ENCODE data around the gene TEAD1.

Gene TEAD1

DNA sequence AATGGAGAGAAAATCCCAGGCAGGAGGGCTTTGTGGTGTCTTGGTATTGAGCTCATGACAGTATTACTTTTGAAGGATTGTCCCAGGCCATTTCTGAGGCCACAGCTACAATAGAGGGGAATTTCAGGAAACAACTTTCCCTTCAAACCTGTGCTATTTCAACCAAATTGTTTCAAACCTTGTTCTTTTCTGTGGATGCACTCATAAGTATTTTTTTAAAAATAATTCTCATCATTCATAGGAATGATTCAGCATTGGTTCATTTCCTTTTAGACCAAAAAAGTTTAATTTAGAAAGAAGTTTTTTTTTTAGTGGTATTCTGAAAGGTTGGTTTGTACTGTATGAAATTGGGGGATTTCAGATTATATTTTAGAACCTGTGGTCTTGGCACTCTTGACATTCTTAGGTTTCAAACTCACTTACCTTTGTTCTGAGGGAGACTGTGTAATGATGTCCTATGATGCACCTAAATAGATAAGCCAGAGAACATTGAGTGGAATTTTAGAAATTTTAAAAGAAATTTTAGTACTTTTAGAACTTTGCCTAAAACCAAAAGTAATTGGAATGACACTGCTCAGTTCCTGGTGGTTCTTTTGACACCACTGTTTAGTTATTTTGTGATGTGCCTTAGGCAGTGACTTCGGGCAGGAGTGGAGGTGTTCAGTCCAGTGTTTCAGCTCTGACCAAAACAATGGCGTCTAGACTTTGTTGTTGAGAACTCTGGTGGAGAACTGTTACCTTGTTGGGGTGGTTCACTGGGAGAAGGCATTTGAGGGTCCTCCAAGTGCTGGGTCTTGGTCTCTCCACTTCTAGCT lies 12.2 kb downstream of the TEAD1 start:
- no peak for DNase-seq (ENCODE audit: low spot score)

DNA sequence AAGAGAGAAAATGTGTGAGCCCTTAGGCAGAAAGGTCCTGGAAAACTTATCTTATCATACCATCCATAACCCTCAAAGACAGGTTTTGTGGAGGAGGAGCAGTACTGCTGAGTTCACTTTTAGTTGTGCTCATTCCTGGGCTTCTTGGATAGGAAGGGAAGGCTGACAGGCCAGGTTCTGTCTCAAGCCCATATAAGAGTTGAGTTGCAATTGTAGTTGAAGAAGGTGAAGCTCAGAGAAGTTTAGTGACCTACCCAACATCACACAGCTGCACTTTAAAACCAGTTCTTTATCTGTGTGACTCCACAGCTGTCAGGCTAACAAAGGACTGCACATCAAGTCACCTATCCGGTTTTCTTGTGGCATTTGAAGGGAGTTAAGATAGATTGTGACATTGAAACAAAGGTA lies 13.0 kb downstream of the TEAD1 start:
- DNase-seq (ENCODE audit: low spot score): no peak

DNA sequence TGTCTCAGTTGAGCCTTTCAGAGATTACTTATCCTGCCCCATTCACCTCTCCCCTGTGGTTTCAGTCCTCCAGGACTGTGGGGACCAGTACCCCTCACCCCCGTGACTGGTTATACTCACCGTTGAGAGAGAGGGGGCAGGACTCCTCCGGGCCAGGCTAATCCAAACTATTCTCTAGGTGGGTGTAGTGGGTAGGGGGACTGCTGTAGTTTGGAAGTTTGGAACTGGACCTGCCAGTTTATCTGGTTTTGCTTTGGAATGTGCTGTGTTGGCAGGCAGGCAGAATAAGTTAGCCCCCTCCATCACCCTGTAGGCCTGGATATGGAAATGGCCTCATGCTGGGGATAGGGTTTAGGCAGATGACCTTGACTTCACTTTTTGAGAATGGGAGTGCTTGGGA lies 13.5 kb downstream of the TEAD1 start:
- DNase-seq (ENCODE audit: low spot score): no peak

DNA sequence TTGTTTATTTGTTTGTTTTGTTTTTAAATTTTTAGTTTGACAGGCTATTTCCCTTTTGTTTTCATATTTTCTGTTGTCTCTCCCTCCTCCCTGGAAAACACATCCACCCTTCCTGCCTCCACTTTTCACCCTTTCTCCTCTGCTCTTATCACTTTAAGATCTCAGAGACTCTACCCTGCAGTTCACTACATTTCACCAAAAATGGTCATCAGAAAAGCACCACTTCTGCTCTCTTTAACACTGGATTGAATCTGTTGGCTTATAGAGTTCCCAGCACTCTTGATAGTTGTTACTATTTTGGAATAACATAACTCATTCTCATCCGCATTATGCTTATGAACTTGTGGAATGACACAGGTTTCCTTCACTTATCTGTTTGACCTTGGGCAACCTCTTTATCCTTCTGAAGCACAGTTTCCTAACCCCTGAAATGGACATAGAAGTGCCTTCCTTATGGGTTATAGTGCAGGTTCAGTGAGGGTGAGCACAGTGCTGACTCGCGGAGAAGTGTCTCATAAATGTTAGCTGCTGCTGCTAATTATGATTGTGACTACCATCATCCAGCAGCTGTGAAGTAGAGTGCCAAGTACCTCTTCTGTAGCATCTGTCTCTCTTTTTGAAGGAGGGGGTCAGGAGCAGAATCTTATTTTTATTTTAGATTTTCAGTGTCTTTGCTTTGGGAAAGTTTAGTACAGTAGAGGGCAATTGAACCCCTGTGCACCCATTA lies 15.0 kb downstream of the TEAD1 start:
- no peak for DNase-seq (ENCODE audit: low spot score)

DNA sequence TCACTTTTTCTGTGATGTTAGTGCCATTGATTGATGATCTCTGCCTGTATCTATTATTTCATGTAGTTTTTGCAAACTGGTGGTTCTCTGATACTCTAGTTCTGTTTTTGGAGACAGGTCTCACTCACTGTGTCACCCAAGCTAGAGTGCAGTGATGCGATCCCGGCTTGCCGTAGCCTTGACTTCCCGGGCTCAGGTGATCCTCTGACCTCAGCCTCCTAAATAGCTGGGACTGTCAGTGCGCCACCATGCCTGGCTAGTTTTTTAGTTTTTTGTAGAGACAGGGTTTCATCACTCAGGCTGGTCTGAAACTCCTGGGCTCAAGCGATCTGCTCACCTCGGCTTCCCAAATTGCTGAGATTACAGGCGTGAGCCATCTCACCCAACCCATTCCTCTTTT lies 16.4 kb downstream of the TEAD1 start:
- no peak for DNase-seq (ENCODE audit: low spot score)

DNA sequence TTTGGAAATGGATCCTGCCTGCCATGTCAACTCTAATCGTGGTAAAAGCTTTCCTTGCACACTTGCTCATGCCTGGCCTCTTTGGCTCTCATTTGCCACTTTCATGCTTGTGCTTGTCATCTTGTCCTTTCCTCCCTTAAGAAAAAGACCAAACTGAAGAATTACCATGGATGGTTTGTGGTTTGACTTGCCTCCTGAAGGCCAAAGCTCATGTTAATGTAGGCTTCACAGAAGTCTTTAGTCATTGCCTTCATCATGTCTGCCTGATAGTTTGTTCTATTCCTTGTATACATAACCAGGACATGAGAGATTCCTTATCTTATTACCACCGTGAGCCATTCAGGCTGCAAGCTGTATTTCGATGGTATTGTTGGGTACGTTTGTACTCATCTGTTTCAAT lies 17.3 kb downstream of the TEAD1 start:
- DNase-seq (ENCODE audit: low spot score): no peak

DNA sequence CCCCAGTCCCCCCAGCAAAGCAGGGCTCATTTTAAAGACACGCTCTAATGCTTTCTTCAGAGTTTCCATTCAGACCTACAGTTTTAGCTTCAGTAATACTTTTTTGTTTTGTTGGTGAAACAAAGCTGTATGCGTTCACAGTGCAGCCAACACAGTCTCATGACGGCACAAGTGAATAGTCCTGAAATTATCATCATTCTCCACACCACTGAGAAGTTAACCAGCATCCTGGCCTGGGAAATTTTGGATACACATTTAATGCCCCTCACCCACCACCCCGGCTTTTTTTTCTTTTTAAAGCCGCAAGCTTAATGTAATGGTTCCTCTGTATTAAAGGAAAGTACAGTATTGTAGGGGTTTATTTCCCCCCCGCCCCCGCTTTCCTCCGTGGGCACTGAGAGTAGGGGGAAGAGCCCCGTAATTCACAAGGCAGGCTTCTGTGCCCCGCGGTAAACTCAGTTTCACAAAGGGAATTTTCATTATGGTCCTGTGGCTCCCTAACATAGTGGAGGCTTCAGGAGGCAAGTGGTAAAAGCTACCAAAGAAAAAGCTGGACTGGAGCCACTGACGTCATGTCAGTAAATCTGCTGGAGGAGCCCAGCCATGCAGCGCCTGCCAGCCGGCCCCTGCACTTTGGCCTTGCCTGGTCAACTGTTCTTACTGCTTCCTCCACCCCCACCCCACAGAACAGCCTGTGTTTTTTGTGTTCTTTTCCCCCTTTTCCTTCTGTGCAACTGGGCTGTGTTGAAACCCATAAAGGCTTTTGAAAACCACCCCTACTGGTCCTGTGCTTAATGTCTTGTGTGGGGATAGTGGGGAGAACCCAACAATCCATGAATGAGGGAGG lies 18.2 kb downstream of the TEAD1 start:
- peak; percentile 81 for DNase-seq (ENCODE audit: low spot score)

DNA sequence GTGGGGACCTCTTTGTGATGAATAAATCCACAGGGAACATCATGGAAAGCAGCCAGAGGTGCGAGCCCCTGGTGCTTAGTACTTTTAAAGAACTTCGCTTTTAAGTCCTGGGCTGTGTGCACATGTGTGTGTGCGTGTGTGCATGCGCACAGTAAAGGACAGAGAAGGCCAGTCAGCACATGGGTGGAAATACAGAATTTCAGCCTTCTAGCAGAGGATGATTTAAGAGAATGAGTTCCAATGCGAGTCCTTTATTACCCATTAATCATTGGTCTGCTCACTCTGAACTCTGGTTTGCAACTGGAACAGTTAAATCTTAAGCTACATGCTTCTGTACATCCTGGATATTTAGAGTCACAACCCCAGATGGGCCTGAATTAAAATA lies 18.9 kb downstream of the TEAD1 start:
- DNase-seq (ENCODE audit: low spot score): no peak

DNA sequence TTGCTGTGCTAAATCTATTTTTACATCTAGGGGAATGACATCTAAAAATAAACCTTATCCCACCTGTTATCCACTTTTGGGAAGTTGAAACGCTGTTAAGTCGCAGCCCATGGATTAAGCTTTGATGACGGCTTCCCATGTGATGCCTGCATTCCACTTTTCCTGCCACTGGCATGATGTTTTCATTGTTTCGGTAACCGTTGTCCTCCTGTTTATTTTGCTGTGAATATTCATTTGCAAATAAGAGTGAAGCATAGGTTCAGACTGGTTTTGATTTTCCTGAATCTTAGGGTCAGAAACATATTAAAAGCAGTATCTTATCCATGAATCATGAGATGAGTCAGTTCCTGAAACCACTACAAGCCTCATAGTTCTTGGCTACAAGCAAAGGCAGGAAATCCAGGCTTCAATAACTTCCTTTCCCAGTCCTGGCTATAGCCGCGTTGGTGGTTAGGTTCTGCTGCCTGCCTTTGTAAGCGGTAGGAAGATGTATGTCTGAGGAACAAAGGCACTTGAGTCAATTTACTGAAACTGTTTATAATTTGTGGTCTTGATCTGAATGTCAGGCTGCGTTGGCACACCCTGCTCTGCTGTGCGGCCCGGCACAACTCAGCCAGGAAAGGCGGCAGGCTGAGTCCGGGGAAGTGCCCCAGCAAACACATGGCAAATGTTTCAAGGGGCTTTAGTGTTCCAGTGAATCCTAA lies 19.4 kb downstream of the TEAD1 start:
- DNase-seq (ENCODE audit: low spot score): peak; percentile 88

DNA sequence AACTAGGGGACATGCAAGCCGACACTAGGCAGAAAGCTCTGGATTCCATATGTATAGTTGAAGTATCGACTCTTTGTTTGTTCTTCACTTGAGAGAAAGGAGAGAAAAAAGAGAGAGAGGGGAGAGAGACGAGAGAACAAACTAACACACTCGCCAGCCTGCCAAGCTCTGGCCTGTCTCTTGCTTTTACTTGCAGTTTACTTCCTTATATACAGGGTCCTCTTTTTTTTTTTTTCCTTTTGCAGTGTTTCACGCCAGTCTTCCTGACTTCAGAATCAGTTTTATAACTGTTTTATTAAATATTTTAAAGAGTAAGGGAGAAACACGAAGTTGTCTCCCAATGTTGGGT lies 19.9 kb downstream of the TEAD1 start:
- DNase-seq (ENCODE audit: low spot score): no peak

DNA sequence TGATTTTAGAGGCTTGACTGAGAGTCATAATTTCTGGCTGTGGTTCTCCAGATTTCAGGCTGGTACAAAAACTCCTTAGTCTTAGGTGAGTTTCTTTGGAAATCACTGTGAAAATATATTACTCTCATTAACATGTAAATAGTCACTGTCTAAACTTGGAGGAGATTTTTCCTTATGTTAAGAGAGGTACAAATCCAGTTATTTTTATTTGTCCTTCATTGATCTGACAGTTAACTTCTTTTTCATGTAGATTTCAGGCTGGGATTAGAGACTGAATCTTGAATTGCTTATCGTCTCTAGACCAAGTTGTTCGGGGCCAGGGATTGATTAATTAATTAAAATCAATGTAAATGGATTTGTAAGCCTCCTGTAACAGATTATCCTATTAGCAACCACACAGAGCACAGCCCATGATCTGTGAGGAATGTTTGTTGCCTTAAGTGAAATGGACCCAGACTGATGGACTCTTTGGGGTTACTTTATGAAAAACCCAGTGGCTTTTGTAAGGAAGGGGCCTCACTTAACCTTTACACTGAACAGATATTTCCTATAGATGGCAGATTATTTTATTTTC lies 21.1 kb downstream of the TEAD1 start:
- DNase-seq (ENCODE audit: low spot score): no peak

DNA sequence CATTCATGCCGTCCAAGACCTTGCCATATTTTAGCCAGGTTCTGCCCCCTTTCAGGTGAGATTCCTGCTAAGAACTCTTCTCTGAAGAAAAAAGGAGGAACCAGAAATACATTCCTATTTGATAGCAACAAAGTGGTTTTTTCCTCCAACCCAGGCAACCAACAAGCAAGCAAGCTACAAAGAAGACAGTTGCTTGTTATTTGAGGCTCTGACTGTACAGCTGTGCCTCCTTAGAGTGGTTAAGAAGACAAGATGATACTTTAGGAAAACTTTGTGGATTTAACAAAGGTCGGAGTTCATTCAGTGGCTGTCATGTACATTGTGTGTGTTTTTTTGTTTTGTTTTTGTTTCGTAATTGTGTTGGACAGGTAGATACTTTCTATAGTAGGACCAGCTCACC lies 21.7 kb downstream of the TEAD1 start:
- no peak for DNase-seq (ENCODE audit: low spot score)

DNA sequence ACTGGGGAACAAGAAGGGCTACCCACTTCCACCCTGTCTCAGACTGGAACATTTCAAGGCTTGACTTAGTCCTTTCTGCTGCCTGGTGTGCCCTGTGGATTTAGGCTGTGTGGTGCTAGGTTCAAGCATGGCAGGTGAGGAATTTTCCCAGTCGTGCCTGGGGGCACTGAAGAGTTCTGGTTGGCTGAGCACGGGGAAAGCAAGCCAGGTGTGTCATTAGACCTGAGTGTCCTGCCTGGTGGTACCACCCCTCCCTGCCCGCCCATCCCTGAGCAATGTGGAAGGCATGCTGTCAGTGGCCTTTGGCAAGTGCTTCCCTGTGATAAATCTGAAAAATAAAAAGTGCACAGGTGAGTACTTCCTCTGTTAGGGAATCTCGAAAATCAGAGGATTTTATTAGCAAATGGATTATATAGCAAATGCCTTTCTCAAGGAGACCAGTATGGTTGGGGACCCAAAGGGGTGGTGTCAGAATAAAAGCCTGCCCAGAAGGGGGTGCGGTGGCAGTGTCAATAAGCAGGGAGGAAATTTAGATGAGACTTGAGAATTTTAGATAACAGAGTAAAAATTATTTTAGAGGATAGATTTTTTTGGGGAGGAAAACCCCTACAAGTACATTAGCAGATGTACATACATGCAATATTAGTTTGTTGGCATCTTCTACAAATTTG lies 22.8 kb downstream of the TEAD1 start:
- DNase-seq (ENCODE audit: low spot score): no peak

DNA sequence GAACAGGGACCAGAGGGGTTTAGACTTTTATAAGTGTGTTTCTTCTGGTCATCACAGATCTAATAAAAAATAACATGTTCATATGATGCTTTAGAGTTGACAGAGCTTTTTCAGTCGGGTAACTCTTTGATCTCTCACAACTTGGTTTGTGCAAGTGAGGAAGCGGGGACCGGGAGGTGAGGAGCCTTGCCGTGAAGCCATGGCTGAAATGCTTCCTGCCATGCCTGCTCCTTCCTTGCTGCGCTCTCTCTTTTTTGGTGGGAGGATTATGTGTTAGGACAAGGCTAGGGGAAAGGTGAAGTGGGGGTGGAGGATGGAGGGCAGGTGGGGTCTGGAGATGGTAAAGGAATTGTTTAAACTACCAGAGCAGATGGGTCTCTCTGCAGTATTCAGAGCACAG lies 23.8 kb downstream of the TEAD1 start:
- DNase-seq (ENCODE audit: low spot score): no peak

DNA sequence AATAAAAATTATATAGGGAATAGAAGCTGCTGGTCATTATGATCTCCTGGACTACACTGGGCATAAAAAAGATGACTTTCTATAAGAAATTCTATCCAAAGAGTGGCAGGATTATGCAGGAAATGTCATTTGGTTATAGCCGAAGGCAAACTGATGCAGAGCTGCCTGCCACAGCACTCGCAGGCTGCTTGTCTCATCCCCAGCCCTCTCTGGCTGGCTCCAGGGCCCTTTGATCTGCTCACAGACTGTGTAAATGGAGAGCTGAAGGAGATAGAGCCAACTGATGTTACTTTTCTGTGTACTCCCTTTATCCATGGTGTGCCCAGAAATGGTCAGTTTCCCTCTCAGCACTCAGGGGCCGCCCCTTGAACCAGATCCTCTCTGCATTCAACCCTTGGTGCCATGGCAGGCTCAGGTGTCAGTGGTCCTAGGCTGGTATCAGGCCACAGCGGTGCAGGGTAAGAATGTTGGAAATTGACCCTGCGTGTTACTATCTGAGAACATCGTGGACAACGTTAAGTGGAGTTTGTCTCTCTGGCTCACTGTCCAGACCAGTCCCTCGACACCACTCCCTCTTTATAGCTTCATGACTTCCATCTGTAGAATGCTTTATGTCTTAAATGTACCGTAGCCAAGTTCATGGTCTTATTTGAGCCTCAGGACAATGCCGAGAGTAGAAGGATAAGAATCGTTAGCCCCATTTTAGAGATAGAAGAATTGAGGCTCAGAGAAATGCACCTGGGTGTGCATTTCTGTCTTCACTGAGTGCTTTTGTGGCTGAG lies 27.8 kb downstream of the TEAD1 start:
- DNase-seq (ENCODE audit: low spot score): no peak

DNA sequence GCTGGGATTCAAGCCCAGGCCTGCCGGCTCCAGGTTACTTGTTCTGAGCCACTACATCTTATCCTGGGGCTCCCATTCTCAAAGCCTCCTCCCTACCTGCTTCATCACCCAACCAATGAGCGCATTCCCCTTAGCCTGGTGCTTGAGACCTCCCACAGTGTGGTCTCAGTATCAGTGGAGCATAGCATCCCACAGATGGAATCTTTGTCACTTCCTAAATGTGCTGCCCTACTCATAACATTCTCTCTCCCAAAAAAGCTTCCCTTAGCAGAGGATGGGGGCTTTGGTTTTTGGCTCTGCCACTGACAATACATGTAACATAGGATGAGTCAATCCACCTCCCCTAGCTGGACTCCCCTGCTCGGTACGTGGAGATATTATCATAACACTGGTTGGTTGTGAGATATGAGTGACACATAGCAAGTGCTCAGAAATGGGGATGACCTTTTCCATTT lies 28.8 kb downstream of the TEAD1 start:
- DNase-seq (ENCODE audit: low spot score): no peak

DNA sequence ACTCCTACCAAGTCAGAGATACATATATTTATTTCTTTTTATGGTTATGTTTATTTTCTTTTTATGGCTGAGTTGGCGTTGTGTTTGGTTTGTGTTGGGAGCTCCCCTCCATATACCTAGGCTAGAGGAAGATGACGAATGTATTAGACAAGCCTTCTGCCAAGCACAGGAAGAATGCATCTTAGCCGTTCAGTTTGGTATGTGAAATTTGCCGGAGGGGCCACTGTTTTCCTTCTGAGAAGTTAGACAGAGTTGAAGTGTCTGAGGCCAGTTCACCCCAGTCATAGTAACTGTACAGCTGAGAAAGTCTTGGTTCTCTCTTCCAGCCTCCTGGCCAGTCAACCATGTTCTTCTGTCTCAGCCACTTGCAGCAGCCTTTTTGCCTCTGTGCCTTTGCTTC lies 29.8 kb downstream of the TEAD1 start:
- no peak for DNase-seq (ENCODE audit: low spot score)

DNA sequence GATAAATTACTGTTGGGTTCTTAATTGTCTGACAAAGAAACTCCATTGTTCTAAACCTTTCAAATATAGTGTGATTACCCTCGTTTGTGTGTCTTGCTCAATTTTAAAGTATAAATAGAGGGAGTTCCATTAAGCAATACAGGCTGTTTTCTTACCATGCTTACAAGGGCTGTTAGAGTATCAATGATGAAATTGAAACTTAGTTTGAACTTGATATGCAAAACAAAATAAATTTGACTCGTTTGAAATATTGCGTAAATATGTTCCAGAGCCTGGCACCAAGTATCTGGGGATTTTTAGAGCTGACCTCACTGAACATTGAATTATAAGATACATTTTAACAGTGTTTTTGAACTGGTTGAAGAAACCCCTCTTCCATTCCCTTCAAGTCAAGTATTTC lies 31.7 kb downstream of the TEAD1 start:
- no peak for DNase-seq (ENCODE audit: low spot score)

DNA sequence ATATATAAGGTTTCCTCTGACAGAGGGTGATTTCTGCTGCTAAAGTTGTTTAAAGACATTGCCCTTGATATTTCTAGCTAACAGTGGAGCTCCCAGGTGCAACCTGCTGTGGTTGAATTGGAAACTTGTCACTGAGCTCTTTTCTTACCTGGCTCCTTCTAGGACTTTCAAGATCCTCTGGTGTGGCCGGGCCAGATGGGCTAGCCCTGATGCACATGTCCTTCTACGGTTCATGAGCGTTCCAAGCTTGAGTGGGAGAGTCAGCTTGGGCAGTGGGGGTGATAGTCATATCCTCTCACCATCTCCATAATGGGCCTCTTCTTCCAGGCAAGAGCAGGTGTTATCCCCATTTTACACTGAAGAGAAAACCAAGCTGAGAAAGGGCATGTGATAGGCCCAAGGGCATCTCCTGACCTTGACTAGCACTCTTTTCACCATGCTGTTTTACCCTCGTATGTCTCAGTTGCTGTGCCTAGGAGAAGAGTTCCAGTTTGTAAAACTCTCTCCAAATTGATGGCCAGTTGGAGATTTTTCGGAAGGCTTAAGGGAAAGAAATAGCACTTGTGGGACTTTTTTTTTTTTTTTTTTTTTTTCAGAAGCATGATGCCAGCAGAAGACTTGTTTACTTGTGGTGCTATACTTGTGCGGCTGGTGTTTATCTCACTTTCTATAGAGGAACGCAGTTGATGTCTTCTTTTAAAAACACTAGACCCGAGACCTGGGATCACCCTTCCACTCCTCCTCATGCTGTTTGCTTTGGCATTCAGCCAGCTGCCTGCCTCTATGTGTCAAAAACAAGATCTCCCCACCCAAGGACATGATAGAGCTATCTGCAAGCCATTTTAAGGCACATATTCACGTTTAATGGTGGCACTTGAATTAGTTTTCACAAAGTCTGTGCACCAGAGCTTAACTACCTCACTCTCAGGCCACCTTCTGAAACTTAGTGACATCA lies 32.6 kb downstream of the TEAD1 start:
- no peak for DNase-seq (ENCODE audit: low spot score)
